ENCODE data around the gene SNX8.

DNA sequence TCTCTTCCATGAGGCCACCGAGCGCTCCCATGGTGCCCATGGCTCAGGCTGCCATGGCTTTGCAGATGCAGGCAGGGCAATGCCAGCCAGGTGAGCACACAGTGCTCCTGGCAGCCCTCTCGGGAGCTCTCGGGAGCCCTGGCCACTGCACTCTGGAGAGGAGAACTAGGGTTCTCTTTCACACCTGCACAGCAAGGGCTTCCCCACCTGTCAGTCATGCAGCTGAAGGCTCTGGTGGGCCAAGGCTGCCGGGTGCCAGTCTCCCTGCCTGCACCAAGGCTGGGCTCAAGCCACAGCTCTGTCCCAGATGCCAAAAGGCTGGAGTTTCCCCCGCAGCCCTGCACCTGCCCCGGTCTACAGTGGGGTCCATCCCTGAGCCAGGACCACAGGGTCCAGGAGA lies 39.6 kb downstream of the SNX8 start:
- TF ChIP-seq, protein P1, sequence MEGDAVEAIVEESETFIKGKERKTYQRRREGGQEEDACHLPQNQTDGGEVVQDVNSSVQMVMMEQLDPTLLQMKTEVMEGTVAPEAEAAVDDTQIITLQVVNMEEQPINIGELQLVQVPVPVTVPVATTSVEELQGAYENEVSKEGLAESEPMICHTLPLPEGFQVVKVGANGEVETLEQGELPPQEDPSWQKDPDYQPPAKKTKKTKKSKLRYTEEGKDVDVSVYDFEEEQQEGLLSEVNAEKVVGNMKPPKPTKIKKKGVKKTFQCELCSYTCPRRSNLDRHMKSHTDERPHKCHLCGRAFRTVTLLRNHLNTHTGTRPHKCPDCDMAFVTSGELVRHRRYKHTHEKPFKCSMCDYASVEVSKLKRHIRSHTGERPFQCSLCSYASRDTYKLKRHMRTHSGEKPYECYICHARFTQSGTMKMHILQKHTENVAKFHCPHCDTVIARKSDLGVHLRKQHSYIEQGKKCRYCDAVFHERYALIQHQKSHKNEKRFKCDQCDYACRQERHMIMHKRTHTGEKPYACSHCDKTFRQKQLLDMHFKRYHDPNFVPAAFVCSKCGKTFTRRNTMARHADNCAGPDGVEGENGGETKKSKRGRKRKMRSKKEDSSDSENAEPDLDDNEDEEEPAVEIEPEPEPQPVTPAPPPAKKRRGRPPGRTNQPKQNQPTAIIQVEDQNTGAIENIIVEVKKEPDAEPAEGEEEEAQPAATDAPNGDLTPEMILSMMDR (IDR thresholded peaks at IDR 0.05), result no peak
- no peak for TF ChIP-seq POLR2AphosphoS5 (IDR thresholded peaks at IDR 0.05)
- TF ChIP-seq POLR2A (IDR thresholded peaks at IDR 0.05), result no peak

All from prostate gland (tissue), 2 donors.